ENCODE results near the gene TGFBR2. TPM values are rescaled to one million over a fixed set of nuclear protein-coding genes. Genes with fewer than 3 reads are reported as not detected.

The TGFBR2 gene
- total and polyA plus RNA-seq, 2 experiments from 2014 or later: 135 to 188 TPM

- H4K20me1 ChIP-seq (ENCODE audit: insufficient read depth): no peaks in the 10 kb centered on the region
- H3K79me2 ChIP-seq (ENCODE audit: insufficient read depth): no peaks in the 10 kb centered on the region
- H3K4me2 ChIP-seq (ENCODE audit: unreplicated experiment): no peak overlapping the region
- peaks cover 22% of the 10 kb centered on the region for H3F3A ChIP-seq (ENCODE audit: insufficient read depth)
- H3K9me2 ChIP-seq (ENCODE audit: insufficient read depth): no peaks in the 10 kb centered on the region
- no peak overlapping the region for H3K9ac ChIP-seq
- no peak overlapping the region for H3K27ac ChIP-seq
- H3K4me1 ChIP-seq (ENCODE audit: insufficient read depth): peaks cover 27% of the 10 kb centered on the region
- no peaks in the 10 kb centered on the region for H3K9me3 ChIP-seq (ENCODE audit: low read depth)
- 96 to 97% methylated on average over 15 of the region's 15 CpGs for WGBS, 2 experiments (ENCODE audit: low coverage in 1 of 2, low lambda C conversion rate in 2 of 2, missing lambda C conversion rate in 2 of 2)
- H2AFZ ChIP-seq: no peak overlapping the region
- H3K4me3 ChIP-seq: no peak overlapping the region
- DNase-seq: no peak
- TF ChIP-seq EZH2phosphoT487 (IDR thresholded peaks at IDR 0.05; ENCODE audit: insufficient read depth, low read depth): no peak
- no peak for TF ChIP-seq EZH2 (IDR thresholded peaks at IDR 0.05; ENCODE audit: insufficient read depth, poor library complexity, severe bottlenecking)
- H3K27me3 ChIP-seq (replicated peaks; ENCODE audit: insufficient read depth): no peaks in the 10 kb centered on the region
- H3K36me3 ChIP-seq (ENCODE audit: low read depth): no peaks in the 10 kb centered on the region
- in situ Hi-C loops (cut with MboI): no loop called here
These were observed 25.3 kb upstream of the TGFBR2 start for GRCh38 chr3:30581067-30581585.

- Histone ChIP-seq H3K36me3 (ENCODE audit: low read depth) (no peaks in the 10 kb centered on the region), H3K9me2 (ENCODE audit: insufficient read depth) (no peaks in the 10 kb centered on the region), H4K20me1 (ENCODE audit: insufficient read depth) (no peaks in the 10 kb centered on the region), H3K79me2 (ENCODE audit: insufficient read depth) (no peaks in the 10 kb centered on the region), H2AFZ (no peak overlapping the region), H3K27me3 (replicated peaks; ENCODE audit: insufficient read depth) (no peaks in the 10 kb centered on the region), H3F3A (ENCODE audit: insufficient read depth) (peaks cover 22% of the 10 kb centered on the region), H3K4me2 (ENCODE audit: unreplicated experiment) (no peak overlapping the region), H3K4me1 (ENCODE audit: insufficient read depth) (peaks cover 20% of the 10 kb centered on the region), H3K4me3 (no peak overlapping the region), H3K27ac (no peak overlapping the region), H3K9ac (no peak overlapping the region), H3K9me3 (ENCODE audit: low read depth) (no peaks in the 10 kb centered on the region)
- TF ChIP-seq EZH2phosphoT487 (IDR thresholded peaks at IDR 0.05; ENCODE audit: insufficient read depth, low read depth) (no peak), EZH2 (IDR thresholded peaks at IDR 0.05; ENCODE audit: insufficient read depth, poor library complexity, severe bottlenecking) (no peak)
- 95 to 97% methylated on average over 2 of the region's 2 CpGs for WGBS, 2 experiments (ENCODE audit: low coverage in 1 of 2, low lambda C conversion rate in 2 of 2, missing lambda C conversion rate in 2 of 2)
- DNase-seq: no peak
- in situ Hi-C loops (cut with MboI): no loop called here
These were observed 24.4 kb upstream of the TGFBR2 start for GRCh38 chr3:30581982-30582381.

GRCh38 chr3:30583973-30584372 lies 22.4 kb upstream of the TGFBR2 start:
- Histone ChIP-seq H3K9me3 (ENCODE audit: low read depth) (no peaks in the 10 kb centered on the region), H3K9me2 (ENCODE audit: insufficient read depth) (no peaks in the 10 kb centered on the region), H3K36me3 (ENCODE audit: low read depth) (no peaks in the 10 kb centered on the region), H3K27ac (no peak overlapping the region), H3K27me3 (replicated peaks; ENCODE audit: insufficient read depth) (no peaks in the 10 kb centered on the region), H4K20me1 (ENCODE audit: insufficient read depth) (no peaks in the 10 kb centered on the region), H2AFZ (no peak overlapping the region), H3K4me1 (ENCODE audit: insufficient read depth) (peaks cover 3% of the 10 kb centered on the region; the same call in 1 of the 2 replicates), H3K79me2 (ENCODE audit: insufficient read depth) (no peaks in the 10 kb centered on the region), H3K4me2 (ENCODE audit: unreplicated experiment) (no peak overlapping the region), H3K4me3 (no peak overlapping the region), H3F3A (ENCODE audit: insufficient read depth) (peaks cover 5% of the 10 kb centered on the region), H3K9ac (no peak overlapping the region)
- 100% methylated on average over 1 of the region's 1 CpG for WGBS, 2 experiments (ENCODE audit: low coverage in 1 of 2, low lambda C conversion rate in 2 of 2, missing lambda C conversion rate in 2 of 2)
- TF ChIP-seq EZH2phosphoT487 (IDR thresholded peaks at IDR 0.05; ENCODE audit: insufficient read depth, low read depth) (no peak), EZH2 (IDR thresholded peaks at IDR 0.05; ENCODE audit: insufficient read depth, poor library complexity, severe bottlenecking) (no peak)
- in situ Hi-C loops (cut with MboI): no loop called here
- no peak for DNase-seq

- H3K9me2 ChIP-seq (ENCODE audit: insufficient read depth): no peaks in the 10 kb centered on the region
- H3K79me2 ChIP-seq (ENCODE audit: insufficient read depth): no peaks in the 10 kb centered on the region
- no peaks in the 10 kb centered on the region for H3F3A ChIP-seq (ENCODE audit: insufficient read depth)
- no peaks in the 10 kb centered on the region for H4K20me1 ChIP-seq (ENCODE audit: insufficient read depth)
- no peak overlapping the region for H3K4me2 ChIP-seq (ENCODE audit: unreplicated experiment)
- H3K9ac ChIP-seq: no peak overlapping the region
- no peak for TF ChIP-seq EZH2 (IDR thresholded peaks at IDR 0.05; ENCODE audit: insufficient read depth, poor library complexity, severe bottlenecking)
- no peak for TF ChIP-seq EZH2phosphoT487 (IDR thresholded peaks at IDR 0.05; ENCODE audit: insufficient read depth, low read depth)
- no peaks in the 10 kb centered on the region for H3K27me3 ChIP-seq (replicated peaks; ENCODE audit: insufficient read depth)
- H3K4me3 ChIP-seq: no peak overlapping the region
- H3K27ac ChIP-seq: no peak overlapping the region
- H3K36me3 ChIP-seq (ENCODE audit: low read depth): no peaks in the 10 kb centered on the region
- in situ Hi-C loops (cut with MboI): no loop called here
- H3K4me1 ChIP-seq (ENCODE audit: insufficient read depth): no peaks in the 10 kb centered on the region
- no peaks in the 10 kb centered on the region for H3K9me3 ChIP-seq (ENCODE audit: low read depth)
- WGBS, 2 experiments (ENCODE audit: low coverage in 1 of 2, low lambda C conversion rate in 2 of 2, missing lambda C conversion rate in 2 of 2): 95 to 100% methylated on average over 4 of the region's 4 CpGs
- no peak overlapping the region for H2AFZ ChIP-seq
- DNase-seq: no peak
These were observed 20.7 kb upstream of the TGFBR2 start for GRCh38 chr3:30585654-30586053.
